ENCODE results near the gene GRM4. TPM values are rescaled to one million over a fixed set of nuclear protein-coding genes. Genes with fewer than 3 reads are reported as not detected.

Gene GRM4
- total and polyA plus RNA-seq, 10 of the 15 experiments (the other 5 are each of a cell fraction or from before 2014, with no cell fraction given): 0.01 to 0.31 (median 0.05) TPM; not detected in 2

DNA sequence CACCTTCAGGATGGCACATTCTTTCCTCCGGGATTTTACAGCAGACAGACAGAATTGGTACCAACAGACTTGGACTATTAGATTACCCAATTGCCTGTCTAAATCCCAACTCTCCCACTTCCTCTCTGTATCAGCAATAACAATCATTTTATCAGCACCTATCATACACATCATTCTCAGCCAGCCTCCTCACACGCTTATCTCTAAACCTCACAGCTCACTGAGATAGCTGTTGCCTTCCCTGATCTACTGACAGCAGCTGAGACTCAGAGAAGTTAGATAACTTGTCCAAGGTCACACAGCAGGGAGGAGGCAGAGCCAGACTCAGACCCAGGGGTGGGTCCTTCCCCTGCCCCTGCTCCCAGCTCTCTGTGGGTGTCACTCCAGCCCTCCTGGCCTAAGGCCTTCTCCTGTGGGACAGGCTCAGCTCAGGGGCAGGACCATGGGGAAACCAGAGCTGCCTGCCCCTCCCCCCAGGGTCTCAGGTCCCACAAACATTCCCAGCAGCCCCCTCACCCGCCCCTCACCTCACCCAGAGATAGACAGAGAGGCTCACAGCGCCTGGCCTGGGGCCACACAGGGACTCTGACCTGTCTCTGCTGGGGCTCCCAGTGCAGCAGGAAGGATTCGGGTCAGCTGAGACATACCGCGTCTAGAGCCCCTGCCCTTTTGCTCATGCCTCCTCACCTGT lies 92.8 kb downstream of the GRM4 start (continued):
- TF ChIP-seq ZNF592 (IDR thresholded peaks at IDR 0.05): no peak

DNA sequence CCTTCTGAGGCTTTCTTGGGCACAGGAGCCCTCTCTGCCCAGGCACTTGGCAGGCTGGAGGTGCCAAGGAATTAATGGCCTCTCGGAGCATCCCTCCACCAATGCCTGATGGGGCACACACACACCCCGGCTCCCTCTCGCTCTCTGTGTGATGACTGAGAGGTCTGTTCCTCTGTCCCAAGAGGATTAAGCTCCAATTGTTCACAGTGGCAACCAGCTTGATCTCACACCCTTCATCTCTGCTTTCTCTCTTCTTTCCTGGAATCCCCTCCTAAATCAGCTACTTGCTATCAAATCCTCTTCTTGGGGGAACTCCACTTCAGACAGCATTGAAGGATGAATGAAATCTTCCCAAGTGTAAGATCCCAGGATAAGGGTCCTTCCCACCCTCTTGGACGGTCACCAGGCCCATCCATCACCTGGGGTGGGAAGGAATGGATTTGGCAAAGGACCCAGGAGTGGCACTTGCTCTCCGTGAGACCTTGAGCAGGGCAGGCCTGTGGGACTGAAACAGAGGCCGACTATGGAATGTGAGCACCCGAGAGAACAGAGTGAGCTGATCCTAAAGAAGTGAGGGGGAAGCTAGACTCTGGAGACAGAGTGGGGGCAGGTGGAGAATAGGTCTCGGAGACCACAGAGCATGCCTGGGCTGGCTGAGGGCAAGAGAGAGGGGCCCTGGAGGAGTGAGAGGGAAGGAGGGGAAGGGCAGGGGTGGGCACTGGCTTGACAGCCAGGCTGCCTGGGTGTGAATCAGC lies 93.6 kb downstream of the GRM4 start:
- DNase-seq (ENCODE audit: low read depth, low spot score): no peak
- ChIA-PET CTCF (interaction anchor here (0.7 to 1.9 kb wide), 2 partner anchors 103 to 1152 kb away, joined by 3 to 6 read pairs; no protein-coding TSS in a partner anchor), POLR2A (no interaction called here), SMC1A (ENCODE audit: uncharacterized antibody, unreplicated experiment) (interaction anchor here (0.7 kb wide), 1 partner anchor 104 kb away, joined by 3 read pairs; no protein-coding TSS in a partner anchor), RAD21 (ENCODE audit: unreplicated experiment) (no interaction called here)
- Histone ChIP-seq H2AFZ (ENCODE audit: control insufficient read depth, low read depth, low read length) (no peak overlapping the region), H3K9me3 (replicated peaks; ENCODE audit: control insufficient read depth, insufficient read depth, low read length) (no peaks in the 10 kb centered on the region), H3K4me2 (ENCODE audit: control insufficient read depth, insufficient read depth) (no peak overlapping the region), H3K9ac (ENCODE audit: control insufficient read depth, insufficient read depth, low read length) (no peak overlapping the region), H3K4me1 (ENCODE audit: control insufficient read depth, insufficient read depth, low read length) (no peaks in the 10 kb centered on the region), H3K79me2 (ENCODE audit: control insufficient read depth, insufficient read depth, low read length) (no peaks in the 10 kb centered on the region), H3K27ac (ENCODE audit: control insufficient read depth, insufficient read depth) (no peak overlapping the region), H3K36me3 (ENCODE audit: control insufficient read depth in 2 of 2, insufficient read depth in 2 of 2, low read length in 1 of 2) (no peaks in the 10 kb centered on the region), H3K27me3 (replicated peaks in 1 of 2; ENCODE audit: control insufficient read depth in 2 of 2, insufficient read depth in 2 of 2, low read length in 1 of 2) (no peaks in the 10 kb centered on the region; a peak in 4 of 4 replicates), H3K4me3 (no peak overlapping the region), H4K20me1 (ENCODE audit: control insufficient read depth, insufficient read depth) (no peaks in the 10 kb centered on the region)
- no TSS peak for BruUV-seq (replicated peaks)
- no peak for TF ChIP-seq TAF1 (IDR thresholded peaks at IDR 0.05; ENCODE audit: borderline replicate concordance, low read depth, low read length)
- no peak for TF ChIP-seq RUNX3 (IDR thresholded peaks at IDR 0.05; ENCODE audit: low read length)
- TF ChIP-seq RELA (IDR thresholded peaks at IDR 0.05; ENCODE audit: borderline replicate concordance, partially characterized antibody): no peak
- TF ChIP-seq WRNIP1 (IDR thresholded peaks at IDR 0.05; ENCODE audit: borderline replicate concordance, low read depth, low read length): no peak
- no peak for TF ChIP-seq TARDBP (IDR thresholded peaks at IDR 0.05; ENCODE audit: borderline replicate concordance)
- in situ Hi-C loops (cut with MboI) (loop anchor here (10.0 kb wide), 1 partner anchor 103 kb away; no protein-coding TSS in a partner anchor), intact Hi-C loops (cut with micrococcal nuclease; ENCODE audit: unreplicated experiment) (no loop called here)
- no peak for ATAC-seq
- WGBS (ENCODE audit: insufficient coverage, insufficient replicate concordance, low lambda C conversion rate, missing lambda C conversion rate): 22% methylated on average over 8 of the region's 8 CpGs
- no peak for FAIRE-seq

Data from GM12878 (cell line).